ENCODE measurements around the gene C9orf40.

Gene C9orf40

GRCh38 chr9:74960561-74960960, 7.8 kb upstream of the C9orf40 start:
- no peaks in the 10 kb centered on the region for H3K27me3 ChIP-seq (ENCODE audit: control insufficient read depth, insufficient read depth, low read length)
- H3K9me3 ChIP-seq (ENCODE audit: control insufficient read depth, insufficient read depth, low read length), result no peaks in the 10 kb centered on the region
- no peaks in the 10 kb centered on the region for H3K4me1 ChIP-seq (ENCODE audit: control insufficient read depth, insufficient read depth, low read length)
- no peak overlapping the region for H3K9ac ChIP-seq (ENCODE audit: low read depth, low read length)
- H3K36me3 ChIP-seq (ENCODE audit: control insufficient read depth, insufficient read depth, low read length), result no peaks in the 10 kb centered on the region
- H3K4me3 ChIP-seq (ENCODE audit: low read depth, low read length), result no peak overlapping the region

- Histone ChIP-seq H3K27me3 (ENCODE audit: control insufficient read depth, insufficient read depth, low read length) (no peaks in the 10 kb centered on the region), H3K9me3 (ENCODE audit: control insufficient read depth, insufficient read depth, low read length) (no peaks in the 10 kb centered on the region), H3K4me3 (ENCODE audit: low read depth, low read length) (no peak overlapping the region), H3K9ac (ENCODE audit: low read depth, low read length) (no peak overlapping the region), H3K36me3 (ENCODE audit: control insufficient read depth, insufficient read depth, low read length) (no peaks in the 10 kb centered on the region), H3K4me1 (ENCODE audit: control insufficient read depth, insufficient read depth, low read length) (no peaks in the 10 kb centered on the region)
Measured at GRCh38 chr9:74958587-74958986, 5.9 kb upstream of the C9orf40 start.

- Histone ChIP-seq H3K27me3 (ENCODE audit: control insufficient read depth, insufficient read depth, low read length) (no peaks in the 10 kb centered on the region), H3K9ac (ENCODE audit: low read depth, low read length) (no peak overlapping the region)
Measured at GRCh38 chr9:74953235-74953751, 581 bp upstream of the C9orf40 start.

GRCh38 chr9:74951725-74952151, 974 bp downstream of the C9orf40 start:
- no peaks in the 10 kb centered on the region for H3K4me1 ChIP-seq (ENCODE audit: control insufficient read depth, insufficient read depth, low read length)
- H3K9me3 ChIP-seq (ENCODE audit: control insufficient read depth, insufficient read depth, low read length), result no peaks in the 10 kb centered on the region
- H3K9ac ChIP-seq (ENCODE audit: low read depth, low read length), result peak overlapping the region; percentile 71
- no peaks in the 10 kb centered on the region for H3K27me3 ChIP-seq (ENCODE audit: control insufficient read depth, insufficient read depth, low read length)
- peak overlapping the region; percentile 90 for H3K4me3 ChIP-seq (ENCODE audit: low read depth, low read length)
- H3K36me3 ChIP-seq (ENCODE audit: control insufficient read depth, insufficient read depth, low read length), result no peaks in the 10 kb centered on the region

More at GRCh38 chr9:74953235-74953751, 581 bp upstream of the C9orf40 start:
- no peaks in the 10 kb centered on the region for H3K36me3 ChIP-seq (ENCODE audit: control insufficient read depth, insufficient read depth, low read length)
- no peaks in the 10 kb centered on the region for H3K9me3 ChIP-seq (ENCODE audit: control insufficient read depth, insufficient read depth, low read length)
- H3K4me3 ChIP-seq (ENCODE audit: low read depth, low read length), result peak overlapping the region; percentile 72
- H3K4me1 ChIP-seq (ENCODE audit: control insufficient read depth, insufficient read depth, low read length), result no peaks in the 10 kb centered on the region

- no peaks in the 10 kb centered on the region for H3K4me1 ChIP-seq (ENCODE audit: control insufficient read depth, insufficient read depth, low read length)
Measured at GRCh38 chr9:74951107-74951720, 1.5 kb downstream of the C9orf40 start.

GRCh38 chr9:74949859-74950855, 2.6 kb downstream of the C9orf40 start:
- Histone ChIP-seq H3K9ac (ENCODE audit: low read depth, low read length) (no peak overlapping the region), H3K36me3 (ENCODE audit: control insufficient read depth, insufficient read depth, low read length) (no peaks in the 10 kb centered on the region), H3K4me3 (ENCODE audit: low read depth, low read length) (no peak overlapping the region), H3K27me3 (ENCODE audit: control insufficient read depth, insufficient read depth, low read length) (no peaks in the 10 kb centered on the region), H3K4me1 (ENCODE audit: control insufficient read depth, insufficient read depth, low read length) (no peaks in the 10 kb centered on the region), H3K9me3 (ENCODE audit: control insufficient read depth, insufficient read depth, low read length) (no peaks in the 10 kb centered on the region)

More at GRCh38 chr9:74951107-74951720, 1.5 kb downstream of the C9orf40 start:
- Histone ChIP-seq H3K27me3 (ENCODE audit: control insufficient read depth, insufficient read depth, low read length) (no peaks in the 10 kb centered on the region), H3K9me3 (ENCODE audit: control insufficient read depth, insufficient read depth, low read length) (no peaks in the 10 kb centered on the region), H3K4me3 (ENCODE audit: low read depth, low read length) (peak overlapping the region; percentile 90), H3K9ac (ENCODE audit: low read depth, low read length) (peak overlapping the region; percentile 71), H3K36me3 (ENCODE audit: control insufficient read depth, insufficient read depth, low read length) (no peaks in the 10 kb centered on the region)

GRCh38 chr9:74948937-74949336, 3.8 kb downstream of the C9orf40 start:
- no peak overlapping the region for H3K9ac ChIP-seq (ENCODE audit: low read depth, low read length)
- H3K27me3 ChIP-seq (ENCODE audit: control insufficient read depth, insufficient read depth, low read length), result no peaks in the 10 kb centered on the region
- H3K4me1 ChIP-seq (ENCODE audit: control insufficient read depth, insufficient read depth, low read length), result no peaks in the 10 kb centered on the region

GRCh38 chr9:74946686-74947085, 6.0 kb downstream of the C9orf40 start:
- Histone ChIP-seq H3K4me1 (ENCODE audit: control insufficient read depth, insufficient read depth, low read length) (no peaks in the 10 kb centered on the region), H3K9ac (ENCODE audit: low read depth, low read length) (no peak overlapping the region), H3K9me3 (ENCODE audit: control insufficient read depth, insufficient read depth, low read length) (no peaks in the 10 kb centered on the region), H3K27me3 (ENCODE audit: control insufficient read depth, insufficient read depth, low read length) (no peaks in the 10 kb centered on the region), H3K4me3 (ENCODE audit: low read depth, low read length) (no peak overlapping the region), H3K36me3 (ENCODE audit: control insufficient read depth, insufficient read depth, low read length) (no peaks in the 10 kb centered on the region)

More at GRCh38 chr9:74948937-74949336, 3.8 kb downstream of the C9orf40 start:
- H3K4me3 ChIP-seq (ENCODE audit: low read depth, low read length), result no peak overlapping the region
- H3K36me3 ChIP-seq (ENCODE audit: control insufficient read depth, insufficient read depth, low read length), result no peaks in the 10 kb centered on the region
- no peaks in the 10 kb centered on the region for H3K9me3 ChIP-seq (ENCODE audit: control insufficient read depth, insufficient read depth, low read length)

GRCh38 chr9:74942801-74943200, 9.9 kb downstream of the C9orf40 start:
- no peaks in the 10 kb centered on the region for H3K36me3 ChIP-seq (ENCODE audit: control insufficient read depth, insufficient read depth, low read length)
- H3K9ac ChIP-seq (ENCODE audit: low read depth, low read length), result no peak overlapping the region
- H3K9me3 ChIP-seq (ENCODE audit: control insufficient read depth, insufficient read depth, low read length), result no peaks in the 10 kb centered on the region
- H3K4me1 ChIP-seq (ENCODE audit: control insufficient read depth, insufficient read depth, low read length), result no peaks in the 10 kb centered on the region
- no peak overlapping the region for H3K4me3 ChIP-seq (ENCODE audit: low read depth, low read length)
- no peaks in the 10 kb centered on the region for H3K27me3 ChIP-seq (ENCODE audit: control insufficient read depth, insufficient read depth, low read length)

- H3K27me3 ChIP-seq (ENCODE audit: control insufficient read depth, insufficient read depth, low read length), result no peaks in the 10 kb centered on the region
- no peak overlapping the region for H3K9ac ChIP-seq (ENCODE audit: low read depth, low read length)
- H3K4me3 ChIP-seq (ENCODE audit: low read depth, low read length), result no peak overlapping the region
- H3K36me3 ChIP-seq (ENCODE audit: control insufficient read depth, insufficient read depth, low read length), result no peaks in the 10 kb centered on the region
- no peaks in the 10 kb centered on the region for H3K4me1 ChIP-seq (ENCODE audit: control insufficient read depth, insufficient read depth, low read length)
- no peaks in the 10 kb centered on the region for H3K9me3 ChIP-seq (ENCODE audit: control insufficient read depth, insufficient read depth, low read length)
Measured at GRCh38 chr9:74940600-74940999, 12.1 kb downstream of the C9orf40 start.

- Histone ChIP-seq H3K4me1 (ENCODE audit: control insufficient read depth, insufficient read depth, low read length) (no peaks in the 10 kb centered on the region), H3K4me3 (ENCODE audit: low read depth, low read length) (no peak overlapping the region), H3K9me3 (ENCODE audit: control insufficient read depth, insufficient read depth, low read length) (peaks cover 3% of the 10 kb centered on the region), H3K9ac (ENCODE audit: low read depth, low read length) (no peak overlapping the region), H3K27me3 (ENCODE audit: control insufficient read depth, insufficient read depth, low read length) (no peaks in the 10 kb centered on the region), H3K36me3 (ENCODE audit: control insufficient read depth, insufficient read depth, low read length) (no peaks in the 10 kb centered on the region)
Measured at GRCh38 chr9:74935008-74935407, 17.7 kb downstream of the C9orf40 start.
